Keratinocyte (primary cell): Measurements from ENCODE around the gene NKX2-2. TPM values are rescaled to one million over a fixed set of nuclear protein-coding genes. Genes with fewer than 3 reads are reported as not detected.

ENCODE experiments used
- DNase-seq: peaks from one replicate; pipeline ENCODE4 v3.0.0-alpha.2; 2011; ENCODE audit warnings: low read depth, missing footprints, low spot score
- FAIRE-seq: peaks from 2 replicates; lab custom pipeline; 2011; peaks lifted over from hg19 to GRCh38; lab: Jason Lieb, UNC
- H2AFZ ChIP-seq: 2 replicates; pipeline ENCODE4 v1.6.0; 2012; ENCODE audit warnings: low read length, control low read depth, inconsistent platforms; ENCODE audit not compliant: control insufficient read depth
- H3K27ac ChIP-seq: 2 replicates; pipeline ENCODE4 v1.5.1; 2011; ENCODE audit warnings: low read length; ENCODE audit not compliant: control insufficient read depth, insufficient read depth
- H3K27me3 ChIP-seq: 3 replicates; pipeline ENCODE4 v1.6.0; 2011; ENCODE audit warnings: low read length; ENCODE audit not compliant: control insufficient read depth, insufficient read depth; ENCODE audit errors: extremely low read depth
- H3K36me3 ChIP-seq, 2 experiments: 2 replicates in 1 of 2; 3 replicates in 1 of 2; pipeline ENCODE4 v1.5.1; 2011; ENCODE audit warnings: low read length in 2 of 2, mild to moderate bottlenecking in 1 of 2; ENCODE audit not compliant: control insufficient read depth in 2 of 2, insufficient read depth in 2 of 2; ENCODE audit errors: extremely low read depth in 1 of 2
- H3K4me1 ChIP-seq: 3 replicates; pipeline ENCODE4 v1.5.1; 2011; ENCODE audit warnings: low read length; ENCODE audit not compliant: control insufficient read depth, insufficient read depth; ENCODE audit errors: extremely low read depth
- H3K4me2 ChIP-seq: 3 replicates; pipeline ENCODE4 v1.6.0; 2011; ENCODE audit warnings: low read depth, low read length; ENCODE audit not compliant: control insufficient read depth, insufficient read depth; ENCODE audit errors: extremely low read depth
- H3K4me3 ChIP-seq, 3 experiments: fragments of 200-600 bp in 1 of 3; sonication (generic) in 1 of 3; 2 replicates in 2 of 3; 3 replicates in 1 of 3; pipeline ENCODE4 v1.5.1; 2011 to 2016; ENCODE audit warnings: low read length in 3 of 3, mild to moderate bottlenecking in 3 of 3, control low read depth in 2 of 3, inconsistent platforms in 1 of 3, low read depth in 1 of 3, mixed read lengths in 1 of 3, mixed run types in 1 of 3, moderate library complexity in 1 of 3; ENCODE audit not compliant: control insufficient read depth in 2 of 3, insufficient read depth in 2 of 3; ENCODE audit errors: extremely low read depth in 1 of 3
- H3K79me2 ChIP-seq: 2 replicates; pipeline ENCODE4 v1.6.0; 2012; ENCODE audit warnings: low read length; ENCODE audit not compliant: control insufficient read depth, insufficient read depth
- H3K9ac ChIP-seq: 3 replicates; pipeline ENCODE4 v1.6.0; 2011; ENCODE audit warnings: low read length; ENCODE audit not compliant: control insufficient read depth, insufficient read depth; ENCODE audit errors: extremely low read depth
- H3K9me1 ChIP-seq: 3 replicates; pipeline ENCODE4 v1.6.0; 2011; ENCODE audit warnings: low read length; ENCODE audit not compliant: control insufficient read depth, insufficient read depth; ENCODE audit errors: extremely low read depth
- H3K9me3 ChIP-seq: 2 replicates; pipeline ENCODE4 v1.5.1; 2012; ENCODE audit warnings: low read depth, low read length; ENCODE audit not compliant: control insufficient read depth
- H4K20me1 ChIP-seq: 3 replicates; pipeline ENCODE4 v1.6.0; 2011; ENCODE audit warnings: low read length; ENCODE audit not compliant: control insufficient read depth, insufficient read depth; ENCODE audit errors: extremely low read depth
- EZH2 ChIP-seq: IDR thresholded peaks from one replicate; pipeline ENCODE4 v1.6.1; 2012; ENCODE audit warnings: inconsistent platforms, mild to moderate bottlenecking, low read length, moderate library complexity
- dilution Hi-C: fragments of 300-500 bp; cut with MboI; formaldehyde crosslinking; loops from one replicate; pipeline ENCODE4 v1.7.0; 2020; ENCODE audit warnings: low sequenced_read_pairs; ENCODE audit not compliant: extremely low pct_ligation_motif_present
- polyA plus RNA-seq, 5 experiments: library from polyadenylated mRNA; depleted of rRNA in 3 of 5; stranded (reverse) in 3 of 5; stranded (forward) in 1 of 5; unstranded in 1 of 5; fragments of >200 nt; gene quantifications; 1 replicate in 1 of 5; 2 replicates in 3 of 5; 3 replicates in 1 of 5; pipeline versions ENCODE4 v1.2.1 to v1.2.3, GENCODE V29; 2011 to 2012; ENCODE audit warnings: missing spikeins in 2 of 5, low read depth in 1 of 5, low replicate concordance in 1 of 5
- TF ChIP-seq, protein P1 (sequence below), 3 experiments: IDR thresholded peaks in 1 of 3; conservative IDR thresholded peaks in 1 of 3; optimal IDR thresholded peaks in 1 of 3; 2 replicates in 2 of 3; 3 replicates in 1 of 3; pipeline versions ENCODE3 to v1.5.1; 2011; ENCODE audit warnings: low read length in 3 of 3, mild to moderate bottlenecking in 3 of 3, moderate library complexity in 2 of 3, control low read depth in 1 of 3, inconsistent platforms in 1 of 3; ENCODE audit not compliant: insufficient read depth in 2 of 3; ENCODE audit errors: extremely low read depth in 1 of 3

The NKX2-2 gene
- polyA plus RNA-seq, 1 donor (not counting 4 experiments of a cell fraction or from before 2014, with no cell fraction given): not detected

DNA sequence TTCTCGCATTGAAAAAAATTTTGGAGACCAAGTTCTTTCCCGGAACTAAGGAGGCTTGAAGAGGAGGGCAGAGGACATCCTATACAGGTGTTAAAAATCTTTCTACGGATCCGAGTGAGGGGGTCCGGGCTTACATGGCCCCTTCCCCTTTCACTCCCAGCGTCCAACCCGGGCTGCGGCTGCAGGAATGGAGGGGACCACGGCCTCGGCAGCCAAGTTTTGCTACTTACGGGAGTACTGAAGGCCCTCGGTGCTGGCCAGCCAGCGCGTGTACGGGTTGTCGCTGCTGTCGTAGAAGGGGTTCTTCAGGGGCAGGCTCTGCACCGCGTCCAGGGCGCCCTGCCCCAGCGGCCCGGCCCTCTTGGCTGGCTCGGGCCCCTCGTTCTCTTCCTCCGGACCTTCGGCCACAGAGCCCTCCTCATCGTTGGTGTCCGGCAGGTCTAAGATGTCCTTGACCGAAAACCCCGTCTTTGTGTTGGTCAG lies 642 bp downstream of the NKX2-2 start:
- DNase-seq (no peak), FAIRE-seq (no peak)
- H3K9me1 ChIP-seq: no peaks in the 10 kb centered on the region
- peaks cover 99% of the 10 kb centered on the region for H3K27me3 ChIP-seq
- no peaks in the 10 kb centered on the region for H3K79me2 ChIP-seq
- H3K27ac ChIP-seq: no peak overlapping the region
- H3K4me2 ChIP-seq: peak overlapping the region; percentile 46
- peaks cover 2% of the 10 kb centered on the region for H4K20me1 ChIP-seq
- peaks cover 5% of the 10 kb centered on the region for H3K4me1 ChIP-seq
- H2AFZ ChIP-seq: no peak overlapping the region
- no peak overlapping the region for H3K9ac ChIP-seq
- TF ChIP-seq EZH2: no peak
- TF ChIP-seq, protein P1, sequence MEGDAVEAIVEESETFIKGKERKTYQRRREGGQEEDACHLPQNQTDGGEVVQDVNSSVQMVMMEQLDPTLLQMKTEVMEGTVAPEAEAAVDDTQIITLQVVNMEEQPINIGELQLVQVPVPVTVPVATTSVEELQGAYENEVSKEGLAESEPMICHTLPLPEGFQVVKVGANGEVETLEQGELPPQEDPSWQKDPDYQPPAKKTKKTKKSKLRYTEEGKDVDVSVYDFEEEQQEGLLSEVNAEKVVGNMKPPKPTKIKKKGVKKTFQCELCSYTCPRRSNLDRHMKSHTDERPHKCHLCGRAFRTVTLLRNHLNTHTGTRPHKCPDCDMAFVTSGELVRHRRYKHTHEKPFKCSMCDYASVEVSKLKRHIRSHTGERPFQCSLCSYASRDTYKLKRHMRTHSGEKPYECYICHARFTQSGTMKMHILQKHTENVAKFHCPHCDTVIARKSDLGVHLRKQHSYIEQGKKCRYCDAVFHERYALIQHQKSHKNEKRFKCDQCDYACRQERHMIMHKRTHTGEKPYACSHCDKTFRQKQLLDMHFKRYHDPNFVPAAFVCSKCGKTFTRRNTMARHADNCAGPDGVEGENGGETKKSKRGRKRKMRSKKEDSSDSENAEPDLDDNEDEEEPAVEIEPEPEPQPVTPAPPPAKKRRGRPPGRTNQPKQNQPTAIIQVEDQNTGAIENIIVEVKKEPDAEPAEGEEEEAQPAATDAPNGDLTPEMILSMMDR (optimal IDR thresholded peaks at IDR 0.05 in 1 of 3, IDR thresholded peaks at IDR 0.05 in 1 of 3, conservative IDR thresholded peaks at IDR 0.05 in 1 of 3; ENCODE audit: extremely low read depth in 1 of 3, insufficient read depth in 2 of 3, low read length in 3 of 3): no peak
- H3K36me3 ChIP-seq: no peaks in the 10 kb centered on the region
- dilution Hi-C loops: no loop called here
- no peak overlapping the region for H3K4me3 ChIP-seq
- no peaks in the 10 kb centered on the region for H3K9me3 ChIP-seq

DNA sequence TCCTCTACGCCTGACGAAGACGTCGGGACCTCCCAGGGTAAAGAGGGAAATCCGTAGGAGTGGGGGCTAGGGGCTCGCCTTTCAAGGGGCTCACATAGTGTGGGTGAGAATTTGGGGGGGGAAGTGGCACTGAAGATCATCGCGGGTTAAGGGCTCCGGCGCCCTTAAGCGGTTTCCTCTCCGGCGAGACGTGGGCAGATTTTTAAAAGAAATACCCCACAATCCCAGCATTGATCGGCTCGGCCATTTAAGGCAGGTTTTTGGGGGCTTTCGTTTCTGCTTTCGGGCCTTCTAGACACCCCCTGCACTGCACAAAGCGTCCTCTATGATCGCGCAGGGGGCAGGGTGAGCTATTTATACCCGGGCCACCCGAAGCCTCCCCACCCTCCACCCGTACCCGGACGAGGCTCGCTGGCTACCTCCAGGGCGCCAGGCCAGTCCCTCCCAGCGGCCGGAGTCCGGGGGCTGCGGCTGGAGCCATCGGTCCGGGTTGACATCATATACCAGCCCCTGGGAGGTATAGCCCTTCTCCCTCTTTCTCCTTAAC lies 1.2 kb downstream of the NKX2-2 start:
- Histone ChIP-seq H3K9me3 (no peaks in the 10 kb centered on the region), H2AFZ (no peak overlapping the region)
- FAIRE-seq: no peak

More for the DNA sequence above, 1.2 kb downstream of the NKX2-2 start:
- Histone ChIP-seq H3K9ac (no peak overlapping the region), H3K79me2 (no peaks in the 10 kb centered on the region), H4K20me1 (peaks cover 3% of the 10 kb centered on the region), H3K4me3 (peak overlapping the region in 2 of 3 experiments; percentile 36 to 39), H3K27ac (no peak overlapping the region), H3K27me3 (peaks cover 99% of the 10 kb centered on the region), H3K4me2 (peak overlapping the region; percentile 46), H3K9me1 (no peaks in the 10 kb centered on the region), H3K4me1 (peaks cover 5% of the 10 kb centered on the region), H3K36me3 (no peaks in the 10 kb centered on the region)
- DNase-seq: no peak
- TF ChIP-seq, protein P1 (optimal IDR thresholded peaks at IDR 0.05 in 1 of 3, IDR thresholded peaks at IDR 0.05 in 1 of 3, conservative IDR thresholded peaks at IDR 0.05 in 1 of 3; ENCODE audit: extremely low read depth in 1 of 3, insufficient read depth in 2 of 3, low read length in 3 of 3): no peak
- peak; percentile 66 for TF ChIP-seq EZH2
- dilution Hi-C loops: no loop called here
